ENCODE measurements around the gene CREB3L1.

CREB3L1 gene

DNA sequence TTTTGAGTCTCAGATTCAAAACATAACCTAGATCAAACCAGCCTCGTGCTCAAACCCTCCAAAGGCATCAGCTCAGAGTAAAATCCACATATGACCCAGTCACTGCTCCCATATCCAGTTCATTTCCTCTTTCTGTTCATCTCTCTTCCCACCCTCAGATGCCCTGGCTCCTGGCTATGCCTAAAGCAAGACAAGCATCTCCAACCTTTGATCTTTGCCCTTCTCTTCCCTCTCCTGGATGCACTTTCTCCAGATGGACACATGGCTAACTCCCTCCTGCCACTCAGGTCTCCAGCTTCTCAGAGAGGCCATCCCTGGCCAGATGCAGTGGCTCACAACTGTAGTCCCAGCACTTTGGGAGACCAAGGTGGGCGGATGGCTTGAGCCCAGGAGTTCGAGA is 14.3 kb upstream of the CREB3L1 start:
- no CpG with 5 or more reads among the region's 3 CpGs for WGBS (ENCODE audit: extremely low coverage, insufficient coverage, insufficient read length)
- no peak overlapping the region for H2BK120ac ChIP-seq (ENCODE audit: insufficient read depth, low read length, poor library complexity)
- H3K4me3 ChIP-seq (ENCODE audit: low read depth, low read length), result no peak overlapping the region
- H4K8ac ChIP-seq (ENCODE audit: low read depth, low read length), result no peak overlapping the region
- no peak overlapping the region for H3K4ac ChIP-seq (ENCODE audit: low read depth, low read length)
- no peak overlapping the region for H3K27ac ChIP-seq (ENCODE audit: low read depth, low read length)
- no peak overlapping the region for H4K91ac ChIP-seq (ENCODE audit: low read depth, low read length)
- H3K9ac ChIP-seq (ENCODE audit: low read length), result no peak overlapping the region
- no peaks in the 10 kb centered on the region for H3K4me1 ChIP-seq (ENCODE audit: control insufficient read depth in 1 of 2, insufficient read depth in 2 of 2, low read length in 2 of 2)
- no peak overlapping the region for H2BK5ac ChIP-seq (ENCODE audit: low read depth, low read length, poor library complexity)
- H3K27me3 ChIP-seq (ENCODE audit: insufficient read depth, low read length), result no peaks in the 10 kb centered on the region
- no peak overlapping the region for H2BK12ac ChIP-seq (ENCODE audit: low read length)
- H3K18ac ChIP-seq (ENCODE audit: low read length), result no peak overlapping the region
- H3K36me3 ChIP-seq (ENCODE audit: control insufficient read depth in 1 of 2, insufficient read depth in 2 of 2, low read length in 2 of 2), result no peaks in the 10 kb centered on the region
- DNase-seq, result no peak
- no peaks in the 10 kb centered on the region for H3K9me3 ChIP-seq (ENCODE audit: insufficient read depth, low read depth, low read length)
- no peaks in the 10 kb centered on the region for H3K79me1 ChIP-seq (ENCODE audit: low read length)
- no peak overlapping the region for H3K23ac ChIP-seq (ENCODE audit: low read length)
- no peak overlapping the region for H4K12ac ChIP-seq (ENCODE audit: low read depth, low read length)
- no peak overlapping the region for H2AFZ ChIP-seq (ENCODE audit: insufficient read depth, low read length, poor library complexity)
- H3K14ac ChIP-seq (ENCODE audit: low read length), result no peak overlapping the region
- no peak overlapping the region for H3K4me2 ChIP-seq (ENCODE audit: low read length)
- no peaks in the 10 kb centered on the region for H3K79me2 ChIP-seq (ENCODE audit: control insufficient read depth, insufficient read depth, low read length, poor library complexity)
- H2AK5ac ChIP-seq (ENCODE audit: low read length), result no peak overlapping the region

DNA sequence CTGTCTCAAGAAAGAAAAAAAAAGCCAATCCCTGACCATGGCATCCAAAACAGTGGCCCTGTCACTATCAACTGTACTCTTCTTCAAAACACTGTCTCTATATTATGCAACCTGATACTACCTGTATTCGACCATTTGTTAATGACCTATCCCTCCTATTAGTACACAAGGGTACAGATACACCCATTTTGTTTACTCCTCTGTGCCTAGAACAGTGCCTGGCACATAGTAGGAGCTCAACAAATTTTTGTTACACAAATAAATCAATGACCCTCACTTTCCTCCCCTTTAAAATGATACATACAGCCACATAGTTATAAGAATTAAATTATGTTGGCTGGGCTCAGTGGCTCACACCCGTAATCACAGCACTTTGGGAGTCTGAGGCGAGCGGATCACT is 13.4 kb upstream of the CREB3L1 start:
- H3K79me2 ChIP-seq (ENCODE audit: control insufficient read depth, insufficient read depth, low read length, poor library complexity), result no peaks in the 10 kb centered on the region
- no peak overlapping the region for H3K4me3 ChIP-seq (ENCODE audit: low read depth, low read length)
- no peak overlapping the region for H3K27ac ChIP-seq (ENCODE audit: low read depth, low read length)
- H3K36me3 ChIP-seq (ENCODE audit: control insufficient read depth in 1 of 2, insufficient read depth in 2 of 2, low read length in 2 of 2), result no peaks in the 10 kb centered on the region
- no peaks in the 10 kb centered on the region for H3K9me3 ChIP-seq (ENCODE audit: insufficient read depth, low read depth, low read length)
- H2BK12ac ChIP-seq (ENCODE audit: low read length), result no peak overlapping the region
- H3K9ac ChIP-seq (ENCODE audit: low read length), result no peak overlapping the region
- no peak for DNase-seq
- H3K27me3 ChIP-seq (ENCODE audit: insufficient read depth, low read length), result no peaks in the 10 kb centered on the region
- H3K4ac ChIP-seq (ENCODE audit: low read depth, low read length), result no peak overlapping the region
- no peak overlapping the region for H2BK120ac ChIP-seq (ENCODE audit: insufficient read depth, low read length, poor library complexity)
- no peaks in the 10 kb centered on the region for H3K4me1 ChIP-seq (ENCODE audit: control insufficient read depth in 1 of 2, insufficient read depth in 2 of 2, low read length in 2 of 2)
- H3K23ac ChIP-seq (ENCODE audit: low read length), result no peak overlapping the region
- no peak overlapping the region for H2AFZ ChIP-seq (ENCODE audit: insufficient read depth, low read length, poor library complexity)
- no peak overlapping the region for H4K8ac ChIP-seq (ENCODE audit: low read depth, low read length)
- H3K79me1 ChIP-seq (ENCODE audit: low read length), result no peaks in the 10 kb centered on the region
- no peak overlapping the region for H3K4me2 ChIP-seq (ENCODE audit: low read length)
- no peak overlapping the region for H3K14ac ChIP-seq (ENCODE audit: low read length)
- H4K91ac ChIP-seq (ENCODE audit: low read depth, low read length), result no peak overlapping the region
- H2BK5ac ChIP-seq (ENCODE audit: low read depth, low read length, poor library complexity), result no peak overlapping the region
- WGBS (ENCODE audit: extremely low coverage, insufficient coverage, insufficient read length), result no CpG with 5 or more reads among the region's 4 CpGs
- H3K18ac ChIP-seq (ENCODE audit: low read length), result no peak overlapping the region
- no peak overlapping the region for H4K12ac ChIP-seq (ENCODE audit: low read depth, low read length)
- no peak overlapping the region for H2AK5ac ChIP-seq (ENCODE audit: low read length)

DNA sequence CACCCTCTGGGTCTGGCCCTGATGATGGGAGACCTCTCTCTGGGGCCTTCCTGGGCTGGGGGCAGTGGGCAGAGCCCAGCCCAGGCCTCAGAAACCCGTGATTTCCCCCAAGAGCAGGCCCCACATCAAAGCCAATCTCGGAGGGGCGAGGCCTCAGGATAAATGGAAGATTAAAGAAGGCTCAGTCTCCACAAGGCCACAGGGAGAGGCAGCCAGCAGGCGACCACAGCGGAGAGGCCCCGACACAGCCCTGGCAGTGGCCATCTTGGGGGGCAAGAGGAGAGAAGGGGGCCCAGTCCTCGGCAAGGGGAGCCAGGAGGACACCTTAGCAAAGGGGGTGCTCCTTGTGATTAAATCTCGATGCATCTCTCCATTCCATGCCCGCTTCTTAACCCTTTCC is 12.5 kb upstream of the CREB3L1 start:
- no peak overlapping the region for H4K12ac ChIP-seq (ENCODE audit: low read depth, low read length)
- H3K14ac ChIP-seq (ENCODE audit: low read length), result no peak overlapping the region
- no peaks in the 10 kb centered on the region for H3K9me3 ChIP-seq (ENCODE audit: insufficient read depth, low read depth, low read length)
- no CpG with 5 or more reads among the region's 9 CpGs for WGBS (ENCODE audit: extremely low coverage, insufficient coverage, insufficient read length)
- no peaks in the 10 kb centered on the region for H3K27me3 ChIP-seq (ENCODE audit: insufficient read depth, low read length)
- no peaks in the 10 kb centered on the region for H3K79me2 ChIP-seq (ENCODE audit: control insufficient read depth, insufficient read depth, low read length, poor library complexity)
- H3K9ac ChIP-seq (ENCODE audit: low read length), result no peak overlapping the region
- no peak overlapping the region for H4K91ac ChIP-seq (ENCODE audit: low read depth, low read length)
- no peak overlapping the region for H2AFZ ChIP-seq (ENCODE audit: insufficient read depth, low read length, poor library complexity)
- H3K36me3 ChIP-seq (ENCODE audit: control insufficient read depth in 1 of 2, insufficient read depth in 2 of 2, low read length in 2 of 2), result no peaks in the 10 kb centered on the region
- no peak overlapping the region for H3K4me2 ChIP-seq (ENCODE audit: low read length)
- H2BK12ac ChIP-seq (ENCODE audit: low read length), result no peak overlapping the region
- H2AK5ac ChIP-seq (ENCODE audit: low read length), result no peak overlapping the region
- no peaks in the 10 kb centered on the region for H3K4me1 ChIP-seq (ENCODE audit: control insufficient read depth in 1 of 2, insufficient read depth in 2 of 2, low read length in 2 of 2)
- H3K18ac ChIP-seq (ENCODE audit: low read length), result no peak overlapping the region
- no peak for DNase-seq
- H3K27ac ChIP-seq (ENCODE audit: low read depth, low read length), result no peak overlapping the region
- H2BK5ac ChIP-seq (ENCODE audit: low read depth, low read length, poor library complexity), result no peak overlapping the region
- no peaks in the 10 kb centered on the region for H3K79me1 ChIP-seq (ENCODE audit: low read length)
- H3K4me3 ChIP-seq (ENCODE audit: low read depth, low read length), result no peak overlapping the region
- H3K4ac ChIP-seq (ENCODE audit: low read depth, low read length), result no peak overlapping the region
- H3K23ac ChIP-seq (ENCODE audit: low read length), result no peak overlapping the region
- H4K8ac ChIP-seq (ENCODE audit: low read depth, low read length), result no peak overlapping the region
- no peak overlapping the region for H2BK120ac ChIP-seq (ENCODE audit: insufficient read depth, low read length, poor library complexity)

DNA sequence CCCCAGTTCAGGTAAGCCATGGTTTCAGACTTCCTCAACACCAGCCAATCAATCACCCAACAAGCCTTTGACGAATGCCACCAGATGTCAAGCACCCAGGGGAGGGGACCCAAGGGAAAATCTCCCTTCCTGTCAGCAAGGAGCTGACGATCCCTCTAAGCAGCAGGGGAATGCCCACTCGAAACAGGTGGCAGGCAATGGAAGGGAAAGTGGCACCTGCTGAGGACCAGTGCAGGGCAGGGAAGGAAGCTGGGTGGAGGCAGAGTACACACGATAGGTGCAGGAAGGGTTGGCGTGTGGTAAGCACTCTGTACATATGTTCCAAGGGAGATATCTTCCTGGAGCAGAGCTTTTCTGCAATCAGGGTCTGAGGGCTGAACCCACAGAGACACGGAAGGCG is 11.7 kb upstream of the CREB3L1 start:
- Histone ChIP-seq H3K36me3 (ENCODE audit: control insufficient read depth in 1 of 2, insufficient read depth in 2 of 2, low read length in 2 of 2) (no peaks in the 10 kb centered on the region), H4K8ac (ENCODE audit: low read depth, low read length) (no peak overlapping the region), H3K79me1 (ENCODE audit: low read length) (no peaks in the 10 kb centered on the region), H3K4me2 (ENCODE audit: low read length) (no peak overlapping the region), H3K27me3 (ENCODE audit: insufficient read depth, low read length) (no peaks in the 10 kb centered on the region), H3K9me3 (ENCODE audit: insufficient read depth, low read depth, low read length) (no peaks in the 10 kb centered on the region), H2BK120ac (ENCODE audit: insufficient read depth, low read length, poor library complexity) (no peak overlapping the region), H3K18ac (ENCODE audit: low read length) (no peak overlapping the region), H3K79me2 (ENCODE audit: control insufficient read depth, insufficient read depth, low read length, poor library complexity) (no peaks in the 10 kb centered on the region), H4K12ac (ENCODE audit: low read depth, low read length) (no peak overlapping the region), H3K27ac (ENCODE audit: low read depth, low read length) (no peak overlapping the region), H3K23ac (ENCODE audit: low read length) (no peak overlapping the region), H3K14ac (ENCODE audit: low read length) (no peak overlapping the region), H2BK12ac (ENCODE audit: low read length) (no peak overlapping the region), H3K9ac (ENCODE audit: low read length) (no peak overlapping the region), H2AFZ (ENCODE audit: insufficient read depth, low read length, poor library complexity) (no peak overlapping the region), H3K4me1 (ENCODE audit: control insufficient read depth in 1 of 2, insufficient read depth in 2 of 2, low read length in 2 of 2) (no peaks in the 10 kb centered on the region), H4K91ac (ENCODE audit: low read depth, low read length) (no peak overlapping the region), H2AK5ac (ENCODE audit: low read length) (no peak overlapping the region), H3K4ac (ENCODE audit: low read depth, low read length) (no peak overlapping the region), H3K4me3 (ENCODE audit: low read depth, low read length) (no peak overlapping the region), H2BK5ac (ENCODE audit: low read depth, low read length, poor library complexity) (no peak overlapping the region)
- no CpG with 5 or more reads among the region's 7 CpGs for WGBS (ENCODE audit: extremely low coverage, insufficient coverage, insufficient read length)
- DNase-seq, result no peak

DNA sequence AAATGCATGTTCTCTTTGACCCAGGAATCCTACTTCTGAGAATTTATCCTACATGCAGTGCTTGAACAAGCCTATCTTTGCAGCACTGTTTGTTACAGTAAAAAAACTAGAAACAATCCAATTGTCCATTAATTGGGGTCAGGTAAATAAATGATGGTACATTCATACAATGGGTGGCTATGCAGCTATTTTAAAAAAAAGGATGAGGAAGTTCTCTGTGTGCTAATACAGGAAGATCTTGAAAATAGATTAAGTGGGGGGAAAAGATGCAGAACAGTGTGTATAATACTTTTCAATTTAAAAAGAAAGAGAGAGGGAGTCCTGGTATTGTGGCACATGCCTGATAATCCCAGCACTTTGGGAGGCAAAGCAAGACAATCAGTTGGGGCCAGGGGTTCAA is 9.5 kb upstream of the CREB3L1 start:
- H2AK5ac ChIP-seq (ENCODE audit: low read length), result no peak overlapping the region
- H3K4me2 ChIP-seq (ENCODE audit: low read length), result no peak overlapping the region
- H3K4me3 ChIP-seq (ENCODE audit: low read depth, low read length), result no peak overlapping the region
- H3K23ac ChIP-seq (ENCODE audit: low read length), result no peak overlapping the region
- H4K91ac ChIP-seq (ENCODE audit: low read depth, low read length), result no peak overlapping the region
- no peaks in the 10 kb centered on the region for H3K9me3 ChIP-seq (ENCODE audit: insufficient read depth, low read depth, low read length)
- no peak overlapping the region for H4K8ac ChIP-seq (ENCODE audit: low read depth, low read length)
- H3K9ac ChIP-seq (ENCODE audit: low read length), result no peak overlapping the region
- H3K79me2 ChIP-seq (ENCODE audit: control insufficient read depth, insufficient read depth, low read length, poor library complexity), result no peaks in the 10 kb centered on the region
- H3K14ac ChIP-seq (ENCODE audit: low read length), result no peak overlapping the region
- DNase-seq, result no peak
- no peaks in the 10 kb centered on the region for H3K79me1 ChIP-seq (ENCODE audit: low read length)
- H3K36me3 ChIP-seq (ENCODE audit: control insufficient read depth in 1 of 2, insufficient read depth in 2 of 2, low read length in 2 of 2), result no peaks in the 10 kb centered on the region
- no peak overlapping the region for H4K12ac ChIP-seq (ENCODE audit: low read depth, low read length)
- H2BK5ac ChIP-seq (ENCODE audit: low read depth, low read length, poor library complexity), result no peak overlapping the region
- H3K27me3 ChIP-seq (ENCODE audit: insufficient read depth, low read length), result no peaks in the 10 kb centered on the region
- no peak overlapping the region for H2AFZ ChIP-seq (ENCODE audit: insufficient read depth, low read length, poor library complexity)
- no peak overlapping the region for H3K4ac ChIP-seq (ENCODE audit: low read depth, low read length)
- no peak overlapping the region for H3K18ac ChIP-seq (ENCODE audit: low read length)
- no peak overlapping the region for H2BK12ac ChIP-seq (ENCODE audit: low read length)
- no peaks in the 10 kb centered on the region for H3K4me1 ChIP-seq (ENCODE audit: control insufficient read depth in 1 of 2, insufficient read depth in 2 of 2, low read length in 2 of 2)
- no peak overlapping the region for H3K27ac ChIP-seq (ENCODE audit: low read depth, low read length)
- no peak overlapping the region for H2BK120ac ChIP-seq (ENCODE audit: insufficient read depth, low read length, poor library complexity)

All from trophoblast cell (in vitro differentiated cells and primary cell).